ENCODE data around the gene CLDN6.

Gene CLDN6

GRCh38 chr16:3026003-3026378, 8.0 kb upstream of the CLDN6 start:
- Histone ChIP-seq H3K27ac (ENCODE audit: low read depth, low read length, severe bottlenecking) (no peak overlapping the region), H3K4me1 (ENCODE audit: control insufficient read depth, insufficient read depth, low read length, poor library complexity, severe bottlenecking) (peaks cover 18% of the 10 kb centered on the region), H3K36me3 (ENCODE audit: control insufficient read depth, insufficient read depth, low read length) (peaks cover 36% of the 10 kb centered on the region), H3K9me3 (ENCODE audit: control insufficient read depth, low read length) (no peaks in the 10 kb centered on the region), H3K4me3 (ENCODE audit: extremely low read depth, insufficient read depth, low read length, poor library complexity, severe bottlenecking) (no peak overlapping the region)
- 93 to 95% methylated on average over 8 of the region's 8 CpGs for WGBS, 2 experiments (ENCODE audit: insufficient coverage in 2 of 2)

- H3K4me3 ChIP-seq (ENCODE audit: extremely low read depth, insufficient read depth, low read length, poor library complexity, severe bottlenecking): no peak overlapping the region
- H3K4me1 ChIP-seq (ENCODE audit: control insufficient read depth, insufficient read depth, low read length, poor library complexity, severe bottlenecking): peaks cover 18% of the 10 kb centered on the region
- H3K27ac ChIP-seq (ENCODE audit: low read depth, low read length, severe bottlenecking): no peak overlapping the region
- 94 to 98% methylated on average over 16 to 18 of the region's 18 CpGs for WGBS, 2 experiments (ENCODE audit: insufficient coverage in 2 of 2)
- no peaks in the 10 kb centered on the region for H3K9me3 ChIP-seq (ENCODE audit: control insufficient read depth, low read length)
- H3K36me3 ChIP-seq (ENCODE audit: control insufficient read depth, insufficient read depth, low read length): peaks cover 36% of the 10 kb centered on the region
Observed at GRCh38 chr16:3025032-3026002, 7.3 kb upstream of the CLDN6 start.

- Histone ChIP-seq H3K4me3 (ENCODE audit: extremely low read depth, insufficient read depth, low read length, poor library complexity, severe bottlenecking) (peak within 1 kb of the TSS; percentile 73), H3K27ac (ENCODE audit: low read depth, low read length, severe bottlenecking) (peak within 1 kb of the TSS; percentile 100), H3K4me1 (ENCODE audit: control insufficient read depth, insufficient read depth, low read length, poor library complexity, severe bottlenecking) (peaks cover 22% of the 10 kb centered on the region), H3K9me3 (ENCODE audit: control insufficient read depth, low read length) (no peaks in the 10 kb centered on the region), H3K36me3 (ENCODE audit: control insufficient read depth, insufficient read depth, low read length) (peaks cover 36% of the 10 kb centered on the region)
- 1% methylated on average over 44 to 50 of the region's 69 CpGs for WGBS, 2 experiments (ENCODE audit: insufficient coverage in 2 of 2)
Observed at GRCh38 chr16:3023669-3024478, 5.9 kb upstream of the CLDN6 start, which contains the start of the genes HCFC1R1 and THOC6. Gene HCFC1R1 (minus strand): TSS chr16:3023942. CDS start chr16:3023941, 1 bp downstream. Gene THOC6 (plus strand): TSS chr16:3024035. CDS start chr16:3024327, 292 bp downstream.

- Histone ChIP-seq H3K36me3 (ENCODE audit: control insufficient read depth, insufficient read depth, low read length) (peaks cover 36% of the 10 kb centered on the region), H3K9me3 (ENCODE audit: control insufficient read depth, low read length) (no peaks in the 10 kb centered on the region), H3K27ac (ENCODE audit: low read depth, low read length, severe bottlenecking) (peak overlapping the region; percentile 100), H3K4me3 (ENCODE audit: extremely low read depth, insufficient read depth, low read length, poor library complexity, severe bottlenecking) (peak overlapping the region; percentile 73), H3K4me1 (ENCODE audit: control insufficient read depth, insufficient read depth, low read length, poor library complexity, severe bottlenecking) (peaks cover 19% of the 10 kb centered on the region)
- WGBS, 2 experiments (ENCODE audit: insufficient coverage in 2 of 2): 8 to 11% methylated on average over 3 to 4 of the region's 6 CpGs
Observed at GRCh38 chr16:3023415-3023668, 5.4 kb upstream of the CLDN6 start.

- H3K27ac ChIP-seq (ENCODE audit: low read depth, low read length, severe bottlenecking): peak overlapping the region; percentile 100
- H3K36me3 ChIP-seq (ENCODE audit: control insufficient read depth, insufficient read depth, low read length): peaks cover 36% of the 10 kb centered on the region
- H3K4me3 ChIP-seq (ENCODE audit: extremely low read depth, insufficient read depth, low read length, poor library complexity, severe bottlenecking): peak overlapping the region; percentile 73
- no peaks in the 10 kb centered on the region for H3K9me3 ChIP-seq (ENCODE audit: control insufficient read depth, low read length)
- WGBS, 2 experiments (ENCODE audit: insufficient coverage in 2 of 2): 31 to 45% methylated on average over 5 to 7 of the region's 8 CpGs
- peaks cover 17% of the 10 kb centered on the region for H3K4me1 ChIP-seq (ENCODE audit: control insufficient read depth, insufficient read depth, low read length, poor library complexity, severe bottlenecking)
Observed at GRCh38 chr16:3022684-3023414, 4.9 kb upstream of the CLDN6 start.

- Histone ChIP-seq H3K4me1 (ENCODE audit: control insufficient read depth, insufficient read depth, low read length, poor library complexity, severe bottlenecking) (peaks cover 15% of the 10 kb centered on the region), H3K4me3 (ENCODE audit: extremely low read depth, insufficient read depth, low read length, poor library complexity, severe bottlenecking) (peak overlapping the region; percentile 73), H3K9me3 (ENCODE audit: control insufficient read depth, low read length) (no peaks in the 10 kb centered on the region), H3K27ac (ENCODE audit: low read depth, low read length, severe bottlenecking) (peak overlapping the region; percentile 100), H3K36me3 (ENCODE audit: control insufficient read depth, insufficient read depth, low read length) (peaks cover 35% of the 10 kb centered on the region)
- WGBS, 2 experiments (ENCODE audit: insufficient coverage in 2 of 2): 0 to 2% methylated on average over 5 to 6 of the region's 8 CpGs
Observed at GRCh38 chr16:3022208-3022683, 4.3 kb upstream of the CLDN6 start.

GRCh38 chr16:3021449-3022207, 3.6 kb upstream of the CLDN6 start:
- Histone ChIP-seq H3K9me3 (ENCODE audit: control insufficient read depth, low read length) (no peaks in the 10 kb centered on the region), H3K4me1 (ENCODE audit: control insufficient read depth, insufficient read depth, low read length, poor library complexity, severe bottlenecking) (peaks cover 15% of the 10 kb centered on the region), H3K36me3 (ENCODE audit: control insufficient read depth, insufficient read depth, low read length) (peaks cover 29% of the 10 kb centered on the region), H3K27ac (ENCODE audit: low read depth, low read length, severe bottlenecking) (peak overlapping the region; percentile 100), H3K4me3 (ENCODE audit: extremely low read depth, insufficient read depth, low read length, poor library complexity, severe bottlenecking) (peak overlapping the region; percentile 73)
- WGBS, 2 experiments (ENCODE audit: insufficient coverage in 2 of 2): 0 to 2% methylated on average over 14 to 22 of the region's 25 CpGs

GRCh38 chr16:3020604-3021448, 2.8 kb upstream of the CLDN6 start:
- Histone ChIP-seq H3K4me1 (ENCODE audit: control insufficient read depth, insufficient read depth, low read length, poor library complexity, severe bottlenecking) (peaks cover 15% of the 10 kb centered on the region), H3K4me3 (ENCODE audit: extremely low read depth, insufficient read depth, low read length, poor library complexity, severe bottlenecking) (peak overlapping the region; percentile 73), H3K9me3 (ENCODE audit: control insufficient read depth, low read length) (no peaks in the 10 kb centered on the region), H3K27ac (ENCODE audit: low read depth, low read length, severe bottlenecking) (peak overlapping the region; percentile 100), H3K36me3 (ENCODE audit: control insufficient read depth, insufficient read depth, low read length) (peaks cover 21% of the 10 kb centered on the region)
- 0% methylated on average over 28 to 45 of the region's 57 CpGs for WGBS, 2 experiments (ENCODE audit: insufficient coverage in 2 of 2)

- Histone ChIP-seq H3K36me3 (ENCODE audit: control insufficient read depth, insufficient read depth, low read length) (peaks cover 16% of the 10 kb centered on the region), H3K27ac (ENCODE audit: low read depth, low read length, severe bottlenecking) (peak within 1 kb of the TSS; percentile 100)
- 0 to 1% methylated on average over 28 to 30 of the region's 49 CpGs for WGBS, 2 experiments (ENCODE audit: insufficient coverage in 2 of 2)
Observed at GRCh38 chr16:3020247-3020603, 2.2 kb upstream of the CLDN6 start, which contains the start of gene TNFRSF12A. Gene TNFRSF12A (plus strand): TSS chr16:3020368. CDS start chr16:3020398, 30 bp downstream.

More at GRCh38 chr16:3020247-3020603, 2.2 kb upstream of the CLDN6 start, which contains the start of gene TNFRSF12A:
- Histone ChIP-seq H3K9me3 (ENCODE audit: control insufficient read depth, low read length) (no peaks in the 10 kb centered on the region), H3K4me3 (ENCODE audit: extremely low read depth, insufficient read depth, low read length, poor library complexity, severe bottlenecking) (peak within 1 kb of the TSS; percentile 73), H3K4me1 (ENCODE audit: control insufficient read depth, insufficient read depth, low read length, poor library complexity, severe bottlenecking) (peaks cover 15% of the 10 kb centered on the region)

Measured in mesodermal cell (in vitro differentiated cells).